Natural killer cell (primary cell): Measurements from ENCODE around the gene ANK3. TPM values are rescaled to one million over a fixed set of nuclear protein-coding genes. Genes with fewer than 3 reads are reported as not detected.
"Not testable (repeated sequence)": the region's sequence is repeated elsewhere in the genome, so short reads cannot be mapped to it uniquely, and the experiment has no call there.

ENCODE experiments used
- ATAC-seq, 3 donors: fragments of 150-1000 bp in 2 of 3; fragments of 200-7000 bp in 1 of 3; cut with Tn5 transposase; 1 replicate in 1 of 3; 2 replicates in 2 of 3; pipeline ENCODE4 v1.10.0; 2021; ENCODE audit warnings: mild to moderate bottlenecking in 2 of 3, moderate library complexity in 2 of 3
- DNase-seq, 2 donors: peaks; one replicate each; pipeline versions ENCODE4 v3.0.0 to v3.0.0-alpha.2; 2013 to 2021; ENCODE audit warnings: mixed read lengths in 1 of 2
- H3K27ac ChIP-seq: one replicate; pipeline ENCODE4 v1.5.1; 2013; ENCODE audit warnings: mild to moderate bottlenecking, low read length
- H3K27me3 ChIP-seq: one replicate; pipeline ENCODE4 v1.6.1; 2013; ENCODE audit warnings: low read length; ENCODE audit not compliant: control insufficient read depth, insufficient read depth
- H3K36me3 ChIP-seq: one replicate; pipeline ENCODE4 v1.6.1; 2013; ENCODE audit warnings: low read length; ENCODE audit not compliant: control insufficient read depth, insufficient read depth
- H3K4me1 ChIP-seq: one replicate; pipeline ENCODE4 v1.6.1; 2013; ENCODE audit warnings: low read length; ENCODE audit not compliant: control insufficient read depth, insufficient read depth
- H3K4me3 ChIP-seq: one replicate; pipeline ENCODE4 v1.5.1; 2013; ENCODE audit warnings: low read length
- H3K9me3 ChIP-seq: one replicate; pipeline ENCODE4 v1.6.1; 2013; ENCODE audit warnings: low read length; ENCODE audit not compliant: control insufficient read depth, insufficient read depth
- H3K27ac Mint-ChIP-seq, 2 donors: one replicate each; pipeline ENCODE4 v1.8.0; 2022; ENCODE audit warnings: mild to moderate bottlenecking in 2 of 2, mixed read lengths in 2 of 2, moderate library complexity in 1 of 2
- H3K27me3 Mint-ChIP-seq, 2 donors: one replicate each; pipeline ENCODE4 v1.8.0; 2022; ENCODE audit warnings: low read depth in 2 of 2, mixed read lengths in 2 of 2
- H3K36me3 Mint-ChIP-seq: one replicate; pipeline ENCODE4 v1.8.0; 2022; ENCODE audit warnings: mixed read lengths
- H3K4me1 Mint-ChIP-seq, 2 donors: one replicate each; pipeline ENCODE4 v1.8.0; 2022; ENCODE audit warnings: mixed read lengths in 2 of 2
- H3K4me3 Mint-ChIP-seq: one replicate; pipeline ENCODE4 v1.8.0; 2022; ENCODE audit warnings: mild to moderate bottlenecking, moderate library complexity, mixed read lengths
- H3K9me3 Mint-ChIP-seq, 2 donors: one replicate each; pipeline ENCODE4 v1.8.0; 2022; ENCODE audit warnings: mixed read lengths in 2 of 2
- WGBS: methylation state at CpG from one replicate; pipeline ENCODE4 v1.1.7; 2013; ENCODE audit warnings: missing lambda C conversion rate; ENCODE audit not compliant: insufficient coverage; 5-methylcytosine and 5-hydroxymethylcytosine counted together
- intact Hi-C: fragments of 100-400 bp; cut with micrococcal nuclease; formaldehyde crosslinking; loops from one replicate; pipeline ENCODE4 v1.14.2; 2022
- total RNA-seq, 4 donors: library from RNA; stranded (reverse); fragments of 120-200 nt in 1 of 4; gene quantifications; one replicate each; pipeline versions ENCODE4 v1.2.3 to v1.2.4, GENCODE V29; 2013 to 2022
- TF ChIP-seq, protein P1 (sequence below): fragments of 200-600 bp; IDR thresholded peaks from one replicate; pipeline ENCODE4 v1.8.0; 2022; ENCODE audit warnings: antibody characterized with exemption

Gene ANK3
- total RNA-seq, 3 donors from 2014 or later (not counting 1 experiment from before 2014, with no cell fraction given), result 4.4 to 12.9 (median 11.4) TPM

- 94% methylated on average over 1 of the region's 3 CpGs for WGBS
- Histone ChIP-seq H3K9me3 (no peaks in the 10 kb centered on the region), H3K4me1 (no peaks in the 10 kb centered on the region), H3K27ac (no peak overlapping the region), H3K27me3 (no peaks in the 10 kb centered on the region), H3K4me3 (no peak overlapping the region), H3K36me3 (no peaks in the 10 kb centered on the region)
- TF ChIP-seq, protein P1, sequence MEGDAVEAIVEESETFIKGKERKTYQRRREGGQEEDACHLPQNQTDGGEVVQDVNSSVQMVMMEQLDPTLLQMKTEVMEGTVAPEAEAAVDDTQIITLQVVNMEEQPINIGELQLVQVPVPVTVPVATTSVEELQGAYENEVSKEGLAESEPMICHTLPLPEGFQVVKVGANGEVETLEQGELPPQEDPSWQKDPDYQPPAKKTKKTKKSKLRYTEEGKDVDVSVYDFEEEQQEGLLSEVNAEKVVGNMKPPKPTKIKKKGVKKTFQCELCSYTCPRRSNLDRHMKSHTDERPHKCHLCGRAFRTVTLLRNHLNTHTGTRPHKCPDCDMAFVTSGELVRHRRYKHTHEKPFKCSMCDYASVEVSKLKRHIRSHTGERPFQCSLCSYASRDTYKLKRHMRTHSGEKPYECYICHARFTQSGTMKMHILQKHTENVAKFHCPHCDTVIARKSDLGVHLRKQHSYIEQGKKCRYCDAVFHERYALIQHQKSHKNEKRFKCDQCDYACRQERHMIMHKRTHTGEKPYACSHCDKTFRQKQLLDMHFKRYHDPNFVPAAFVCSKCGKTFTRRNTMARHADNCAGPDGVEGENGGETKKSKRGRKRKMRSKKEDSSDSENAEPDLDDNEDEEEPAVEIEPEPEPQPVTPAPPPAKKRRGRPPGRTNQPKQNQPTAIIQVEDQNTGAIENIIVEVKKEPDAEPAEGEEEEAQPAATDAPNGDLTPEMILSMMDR, result no peak
- H3K4me3 Mint-ChIP-seq, result no peak overlapping the region
- no peaks in the 10 kb centered on the region for H3K36me3 Mint-ChIP-seq
- ATAC-seq (no peak), DNase-seq (no peak)
- H3K27ac Mint-ChIP-seq, result no peak overlapping the region
- no peaks in the 10 kb centered on the region for H3K4me1 Mint-ChIP-seq
- H3K27me3 Mint-ChIP-seq, result no peaks in the 10 kb centered on the region
- H3K9me3 Mint-ChIP-seq, result no peaks in the 10 kb centered on the region
- intact Hi-C loops, result no loop called here
Measured at GRCh38 chr10:60041489-60042133, 348.1 kb downstream of the ANK3 start.

GRCh38 chr10:60040014-60040662, 349.5 kb downstream of the ANK3 start:
- Mint-ChIP-seq H3K9me3 (no peaks in the 10 kb centered on the region), H3K36me3 (no peaks in the 10 kb centered on the region), H3K4me3 (no peak overlapping the region), H3K4me1 (no peaks in the 10 kb centered on the region), H3K27ac (no peak overlapping the region), H3K27me3 (no peaks in the 10 kb centered on the region)
- no peaks in the 10 kb centered on the region for H3K9me3 ChIP-seq
- WGBS, result 97% methylated on average over 2 of the region's 3 CpGs
- TF ChIP-seq, protein P1, result no peak
- no peak overlapping the region for H3K4me3 ChIP-seq
- DNase-seq (no peak), ATAC-seq (no peak)
- no peak overlapping the region for H3K27ac ChIP-seq
- H3K4me1 ChIP-seq, result no peaks in the 10 kb centered on the region
- intact Hi-C loops, result no loop called here
- H3K36me3 ChIP-seq, result no peaks in the 10 kb centered on the region
- H3K27me3 ChIP-seq, result no peaks in the 10 kb centered on the region

GRCh38 chr10:60035984-60036383, 353.7 kb downstream of the ANK3 start:
- Mint-ChIP-seq H3K27ac (no peak overlapping the region), H3K4me1 (no peaks in the 10 kb centered on the region), H3K4me3 (no peak overlapping the region), H3K36me3 (no peaks in the 10 kb centered on the region), H3K27me3 (no peaks in the 10 kb centered on the region), H3K9me3 (no peaks in the 10 kb centered on the region)
- H3K27me3 ChIP-seq, result no peaks in the 10 kb centered on the region
- H3K36me3 ChIP-seq, result no peaks in the 10 kb centered on the region
- intact Hi-C loops, result no loop called here
- TF ChIP-seq, protein P1, result no peak
- 86% methylated on average over 1 of the region's 1 CpG for WGBS
- no peaks in the 10 kb centered on the region for H3K4me1 ChIP-seq
- H3K4me3 ChIP-seq, result no peak overlapping the region
- ATAC-seq (peak in 1 of 3 donors; percentile 52), DNase-seq (no peak)
- H3K27ac ChIP-seq, result no peak overlapping the region
- no peaks in the 10 kb centered on the region for H3K9me3 ChIP-seq

DNA sequence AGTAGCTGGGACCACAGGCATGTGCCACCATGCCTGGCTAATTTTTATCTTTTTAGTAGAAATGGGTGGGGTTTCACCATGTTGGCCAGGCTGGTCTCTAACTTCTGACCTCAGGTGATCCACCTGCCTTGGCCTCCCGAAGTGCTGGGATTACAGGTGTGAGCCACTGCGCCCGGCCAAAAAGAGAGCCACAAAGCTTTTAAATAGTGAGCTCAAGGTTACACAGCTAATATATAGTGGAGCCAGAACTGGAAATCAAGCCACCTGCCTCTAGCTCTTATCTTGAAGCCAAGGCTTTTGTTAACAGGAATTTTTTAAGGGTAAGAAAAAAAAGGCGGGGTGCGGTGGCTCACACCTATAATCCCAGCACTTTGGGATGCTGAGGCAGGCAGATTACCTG, 354.3 kb downstream of the ANK3 start:
- H3K27ac Mint-ChIP-seq, ATAC-seq, H3K4me1 ChIP-seq, H3K4me1 Mint-ChIP-seq, DNase-seq, H3K4me3 Mint-ChIP-seq, H3K36me3 ChIP-seq, H3K4me3 ChIP-seq, H3K27me3 ChIP-seq, H3K9me3 ChIP-seq, H3K27ac ChIP-seq, H3K9me3 Mint-ChIP-seq, H3K36me3 Mint-ChIP-seq, H3K27me3 Mint-ChIP-seq, intact Hi-C loops: not testable (repeated sequence)
- 91% methylated on average over 5 of the region's 5 CpGs for WGBS
